Embryonic facial prominence (tissue), 1 donor: ENCODE measurements around the gene PBRM1.

ENCODE experiments used
- DNase-seq: peaks from one replicate; pipeline ENCODE4 v3.0.0-alpha.2; 2016; ENCODE audit errors: extremely low spot score

Gene PBRM1

DNA sequence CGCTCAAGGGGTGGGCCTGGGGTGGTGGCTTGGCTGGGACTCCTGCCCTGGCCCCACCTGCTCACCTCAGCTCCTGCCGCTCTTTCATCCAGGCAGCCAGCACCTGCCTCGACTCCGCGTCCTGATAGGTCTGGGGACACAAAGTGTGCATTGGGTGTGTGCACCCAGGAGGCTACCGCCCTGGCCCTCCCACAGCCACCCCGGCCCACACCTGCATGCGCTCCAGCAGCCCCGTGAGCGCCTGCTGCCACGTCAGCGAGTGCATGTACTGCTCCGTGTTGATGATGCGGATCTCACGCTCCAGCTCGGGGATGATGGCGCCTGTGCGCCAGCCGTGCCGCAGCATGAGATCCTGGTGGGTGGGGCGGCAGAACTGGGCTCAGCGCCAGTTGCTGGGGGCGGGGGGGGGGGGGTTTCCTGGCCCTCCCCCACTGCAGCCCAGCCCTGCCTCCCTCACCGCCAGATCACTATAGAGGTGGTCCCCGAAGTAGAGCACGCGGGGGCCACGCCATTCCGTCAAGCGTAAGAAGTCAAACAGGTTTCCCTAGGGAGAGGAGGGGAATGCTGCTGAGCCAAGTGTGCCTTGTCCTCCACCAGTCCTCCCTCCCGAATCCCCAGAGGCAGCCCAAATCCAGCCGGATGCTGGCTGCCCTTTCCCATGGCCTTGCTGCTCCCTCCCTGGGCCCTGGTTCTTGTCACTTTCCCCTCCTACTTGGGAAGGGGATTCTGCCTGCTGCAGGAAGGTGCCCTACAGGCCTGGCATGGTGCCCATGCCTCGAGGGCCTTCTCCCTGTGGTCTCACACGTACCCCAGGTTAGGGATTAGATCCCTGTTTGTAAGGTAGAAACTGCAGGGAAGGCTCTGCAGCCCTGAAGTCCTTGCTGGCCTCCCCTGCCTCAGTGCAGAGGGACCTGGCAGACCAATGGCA lies 160.7 kb downstream of the PBRM1 start:
- peak; percentile 46 for DNase-seq

DNA sequence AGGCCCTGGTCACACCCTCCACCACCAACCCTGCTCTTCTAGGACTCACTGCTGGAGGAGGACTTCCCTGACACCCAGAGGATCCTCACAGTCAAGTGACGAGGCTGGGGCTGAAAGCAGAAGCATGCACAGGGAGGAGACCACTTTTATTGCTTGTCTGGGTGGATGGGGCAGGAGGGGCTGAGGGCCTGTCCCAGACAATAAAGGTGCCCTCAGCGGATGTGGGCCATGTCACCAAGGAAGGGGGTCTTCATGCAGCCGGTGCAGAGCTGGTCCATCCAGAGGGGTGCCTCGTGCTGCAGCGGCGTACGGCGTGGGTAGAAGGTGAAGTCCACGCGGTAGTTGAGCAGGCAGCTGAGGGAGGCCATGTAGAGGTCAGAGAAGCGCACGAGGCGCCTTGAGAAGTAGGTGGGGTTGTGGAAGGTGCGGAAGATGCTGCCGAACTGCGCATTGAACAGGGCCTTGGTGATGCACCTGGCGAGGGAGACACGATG lies 161.4 kb downstream of the PBRM1 start:
- DNase-seq: no peak

DNA sequence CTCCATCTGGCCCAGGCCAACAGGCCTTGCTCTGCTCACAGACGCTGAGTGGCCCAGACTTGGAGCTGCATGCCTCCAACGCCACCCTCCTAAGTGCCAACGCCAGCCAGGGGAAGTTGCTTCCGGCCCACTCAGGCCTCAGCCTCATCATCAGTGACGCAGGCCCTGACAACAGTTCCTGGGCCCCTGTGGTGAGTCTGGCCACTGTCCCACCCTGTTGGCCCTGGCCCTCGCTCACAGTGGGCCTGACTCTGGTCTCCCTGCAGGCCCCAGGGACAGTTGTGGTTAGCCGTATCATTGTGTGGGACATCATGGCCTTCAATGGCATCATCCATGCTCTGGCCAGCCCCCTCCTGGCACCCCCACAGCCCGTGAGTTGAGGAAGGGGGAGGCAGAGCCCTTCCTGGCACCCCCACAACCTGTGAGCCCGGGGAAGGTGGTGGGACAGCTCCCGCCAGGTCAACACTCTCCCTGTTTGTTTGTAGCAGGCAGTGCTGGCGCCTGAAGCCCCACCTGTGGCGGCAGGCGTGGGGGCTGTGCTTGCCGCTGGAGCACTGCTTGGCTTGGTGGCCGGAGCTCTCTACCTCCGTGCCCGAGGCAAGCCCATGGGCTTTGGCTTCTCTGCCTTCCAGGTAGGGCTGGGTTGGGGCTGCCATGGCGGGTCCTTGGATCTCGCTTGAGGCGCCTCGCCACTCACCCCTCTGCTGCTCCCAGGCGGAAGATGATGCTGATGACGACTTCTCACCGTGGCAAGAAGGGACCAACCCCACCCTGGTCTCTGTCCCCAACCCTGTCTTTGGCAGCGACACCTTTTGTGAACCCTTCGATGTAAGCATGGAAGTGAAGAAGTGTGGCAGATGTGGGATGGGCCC lies 162.1 kb downstream of the PBRM1 start:
- no peak for DNase-seq

DNA sequence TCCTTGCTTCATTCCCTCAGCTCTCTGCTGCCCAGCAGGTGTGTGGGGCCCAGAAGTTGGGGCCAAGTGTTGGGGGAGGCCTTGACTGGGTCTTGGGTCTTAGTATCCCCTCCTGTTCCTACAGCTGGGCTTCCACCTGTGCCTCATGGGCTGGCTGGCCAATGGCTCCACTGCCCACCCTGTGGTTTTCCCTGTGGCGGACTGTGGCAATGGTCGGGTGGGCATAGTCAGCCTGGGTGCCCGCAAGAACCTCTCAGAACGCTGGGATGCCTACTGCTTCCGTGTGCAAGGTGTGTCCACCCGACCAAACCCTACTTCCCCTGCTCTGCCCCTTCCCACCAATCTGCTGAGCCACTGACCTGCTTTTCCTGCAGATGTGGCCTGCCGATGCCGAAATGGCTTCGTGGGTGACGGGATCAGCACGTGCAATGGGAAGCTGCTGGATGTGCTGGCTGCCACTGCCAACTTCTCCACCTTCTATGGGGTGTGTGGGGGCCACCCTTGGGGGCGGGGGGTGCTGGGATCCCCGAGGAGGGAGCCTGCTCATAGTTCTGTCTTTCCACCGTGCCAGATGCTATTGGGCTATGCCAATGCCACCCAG lies 163.0 kb downstream of the PBRM1 start:
- DNase-seq: no peak

DNA sequence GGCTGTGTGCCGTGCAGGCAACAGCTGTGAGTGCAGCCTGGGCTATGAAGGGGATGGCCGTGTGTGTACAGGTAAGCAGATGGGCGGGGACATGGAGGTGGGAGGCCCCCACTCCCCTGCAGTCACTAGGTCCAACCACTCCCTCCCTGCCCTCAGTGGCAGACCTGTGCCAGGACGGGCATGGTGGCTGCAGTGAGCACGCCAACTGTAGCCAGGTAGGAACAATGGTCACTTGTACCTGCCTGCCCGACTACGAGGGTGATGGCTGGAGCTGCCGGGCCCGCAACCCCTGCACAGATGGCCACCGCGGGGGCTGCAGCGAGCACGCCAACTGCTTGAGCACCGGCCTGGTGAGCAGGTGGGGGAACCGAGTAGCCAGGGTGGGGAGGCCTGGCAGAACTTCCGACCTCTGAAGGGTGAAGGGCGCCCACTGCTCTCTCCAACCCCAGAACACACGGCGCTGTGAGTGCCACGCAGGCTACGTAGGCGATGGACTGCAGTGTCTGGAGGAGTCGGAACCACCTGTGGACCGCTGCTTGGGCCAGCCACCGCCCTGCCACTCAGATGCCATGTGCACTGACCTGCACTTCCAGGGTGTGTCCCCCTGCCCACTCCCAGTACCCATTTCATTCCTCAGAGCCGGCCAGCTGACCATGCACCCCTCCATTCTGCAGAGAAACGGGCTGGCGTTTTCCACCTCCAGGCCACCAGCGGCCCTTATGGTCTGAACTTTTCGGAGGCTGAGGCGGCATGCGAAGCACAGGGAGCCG lies 163.6 kb downstream of the PBRM1 start:
- no peak for DNase-seq

DNA sequence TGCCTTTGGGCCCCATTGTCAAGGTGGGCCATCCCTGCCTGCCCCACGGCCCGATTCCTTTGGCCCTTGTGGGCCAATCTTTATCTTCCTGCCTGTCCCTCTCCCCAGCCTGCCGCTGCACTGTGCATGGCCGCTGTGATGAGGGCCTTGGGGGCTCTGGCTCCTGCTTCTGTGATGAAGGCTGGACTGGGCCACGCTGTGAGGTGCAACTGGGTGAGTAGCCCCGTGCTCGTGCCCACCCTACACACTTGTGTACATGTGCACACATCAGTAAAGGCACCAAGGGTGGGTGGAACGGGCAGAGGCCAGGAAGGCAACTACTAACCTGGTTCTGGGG lies 164.3 kb downstream of the PBRM1 start:
- no peak for DNase-seq

DNA sequence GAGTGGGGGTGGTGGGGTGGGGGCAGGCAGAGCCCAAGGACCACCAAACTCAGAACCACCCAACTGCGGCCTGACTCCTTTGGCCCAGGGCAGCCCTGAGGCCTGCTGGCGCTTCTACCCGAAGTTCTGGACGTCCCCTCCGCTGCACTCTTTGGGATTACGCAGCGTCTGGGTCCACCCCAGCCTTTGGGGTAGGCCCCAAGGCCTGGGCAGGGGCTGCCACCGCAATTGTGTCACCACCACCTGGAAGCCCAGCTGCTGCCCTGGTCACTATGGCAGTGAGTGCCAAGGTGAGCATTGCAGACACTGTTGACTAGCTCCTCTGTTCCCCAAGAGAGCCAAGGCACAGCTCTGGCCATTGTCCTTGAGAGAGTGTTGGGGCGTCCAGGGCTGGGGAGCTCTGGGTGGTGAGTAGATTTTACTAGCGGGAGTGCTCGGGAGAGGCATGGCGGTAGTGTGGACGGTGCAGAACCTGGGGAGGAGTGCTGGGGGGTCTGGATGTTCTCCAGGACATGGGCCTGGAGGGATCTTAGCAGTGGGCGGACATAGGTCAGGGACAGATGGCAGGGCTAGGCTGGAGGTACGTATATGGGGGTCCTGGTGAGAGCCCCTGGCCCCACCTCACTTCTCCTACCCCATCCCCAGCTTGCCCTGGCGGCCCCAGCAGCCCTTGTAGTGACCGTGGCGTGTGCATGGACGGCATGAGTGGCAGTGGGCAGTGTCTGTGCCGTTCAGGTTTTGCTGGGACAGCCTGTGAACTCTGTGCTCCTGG lies 164.8 kb downstream of the PBRM1 start:
- no peak for DNase-seq

DNA sequence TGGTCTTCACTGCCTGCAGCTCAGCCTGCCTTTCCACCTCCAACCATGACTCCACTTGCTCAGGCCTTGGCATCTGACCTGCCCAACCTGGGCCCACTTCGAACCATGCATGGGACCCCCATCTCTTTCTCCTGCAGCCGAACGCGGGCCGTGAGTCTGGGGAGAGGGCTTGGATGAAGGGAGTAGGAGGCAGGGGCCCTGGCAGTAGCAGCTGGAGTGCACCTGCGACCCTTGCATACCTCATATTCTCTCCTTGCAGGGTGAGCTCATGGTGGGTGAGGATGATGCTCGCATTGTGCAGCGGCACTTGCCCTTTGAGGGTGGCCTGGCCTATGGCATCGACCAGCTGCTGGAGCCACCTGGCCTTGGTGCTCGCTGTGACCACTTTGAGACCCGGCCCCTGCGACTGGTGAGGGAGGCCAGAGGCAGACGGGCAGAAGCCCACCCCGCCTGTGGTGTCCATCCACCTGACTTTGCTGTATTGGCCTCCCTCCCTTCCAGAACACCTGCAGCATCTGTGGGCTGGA lies 165.5 kb downstream of the PBRM1 start:
- no peak for DNase-seq

DNA sequence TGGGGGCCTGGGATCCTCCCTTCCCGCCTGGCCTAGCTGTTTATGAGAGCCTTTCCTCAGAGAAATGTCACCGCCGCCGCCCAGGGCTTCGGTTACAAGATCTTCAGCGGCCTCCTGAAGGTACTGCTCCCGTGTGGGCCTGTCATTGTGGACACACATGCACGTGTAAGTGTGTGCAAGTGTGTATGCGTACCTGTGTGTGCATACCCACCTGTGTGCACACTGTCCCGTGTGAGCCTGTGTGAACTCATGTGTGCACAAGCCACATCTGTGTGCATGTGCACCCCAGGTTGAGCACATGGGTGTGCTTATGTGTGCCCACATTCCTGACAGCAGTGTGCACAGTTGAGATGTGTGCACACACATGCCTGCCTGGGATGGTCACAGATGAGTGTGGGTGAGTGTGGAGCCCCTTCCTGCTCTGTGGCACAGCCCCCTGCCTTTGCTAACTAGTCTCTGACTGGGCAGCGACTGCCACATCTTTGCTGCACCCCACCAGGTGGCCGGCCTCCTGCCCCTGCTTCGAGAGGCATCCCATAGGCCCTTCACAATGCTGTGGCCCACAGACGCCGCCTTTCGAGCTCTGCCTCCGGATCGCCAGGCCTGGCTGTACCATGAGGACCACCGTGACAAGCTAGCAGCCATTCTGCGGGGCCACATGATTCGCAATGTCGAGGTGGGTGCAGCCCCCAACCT lies 166.1 kb downstream of the PBRM1 start:
- DNase-seq: no peak

DNA sequence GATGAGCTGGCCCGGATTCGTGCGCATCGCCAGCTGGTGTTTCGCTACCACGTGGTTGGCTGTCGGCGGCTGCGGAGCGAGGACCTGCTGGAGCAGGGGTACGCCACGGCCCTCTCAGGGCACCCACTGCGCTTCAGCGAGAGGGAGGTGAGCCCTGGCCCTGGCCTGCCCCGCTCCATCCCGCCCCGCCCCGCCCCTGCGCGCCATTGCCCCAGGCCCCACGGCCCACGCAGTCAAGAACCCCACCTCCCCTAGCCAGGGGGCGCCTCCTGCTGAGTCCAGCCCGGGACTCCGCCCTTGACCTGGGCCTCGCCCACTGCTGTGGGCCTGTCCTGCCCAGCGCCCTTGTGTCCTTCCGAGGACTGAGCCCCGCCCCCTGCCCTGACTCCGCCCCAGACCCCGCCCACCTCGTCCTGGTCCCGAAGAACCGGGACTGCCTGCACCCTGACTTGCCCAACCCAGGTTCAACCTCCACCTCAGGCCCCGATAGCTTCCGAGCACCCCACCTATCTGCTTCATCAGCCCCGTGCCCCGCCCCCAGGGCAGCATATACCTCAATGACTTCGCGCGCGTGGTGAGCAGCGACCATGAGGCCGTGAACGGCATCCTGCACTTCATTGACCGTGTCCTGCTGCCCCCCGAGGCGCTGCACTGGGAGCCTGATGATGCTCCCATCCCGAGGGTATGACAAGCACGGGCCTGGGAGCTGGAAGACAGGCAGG lies 166.8 kb downstream of the PBRM1 start:
- DNase-seq: no peak

DNA sequence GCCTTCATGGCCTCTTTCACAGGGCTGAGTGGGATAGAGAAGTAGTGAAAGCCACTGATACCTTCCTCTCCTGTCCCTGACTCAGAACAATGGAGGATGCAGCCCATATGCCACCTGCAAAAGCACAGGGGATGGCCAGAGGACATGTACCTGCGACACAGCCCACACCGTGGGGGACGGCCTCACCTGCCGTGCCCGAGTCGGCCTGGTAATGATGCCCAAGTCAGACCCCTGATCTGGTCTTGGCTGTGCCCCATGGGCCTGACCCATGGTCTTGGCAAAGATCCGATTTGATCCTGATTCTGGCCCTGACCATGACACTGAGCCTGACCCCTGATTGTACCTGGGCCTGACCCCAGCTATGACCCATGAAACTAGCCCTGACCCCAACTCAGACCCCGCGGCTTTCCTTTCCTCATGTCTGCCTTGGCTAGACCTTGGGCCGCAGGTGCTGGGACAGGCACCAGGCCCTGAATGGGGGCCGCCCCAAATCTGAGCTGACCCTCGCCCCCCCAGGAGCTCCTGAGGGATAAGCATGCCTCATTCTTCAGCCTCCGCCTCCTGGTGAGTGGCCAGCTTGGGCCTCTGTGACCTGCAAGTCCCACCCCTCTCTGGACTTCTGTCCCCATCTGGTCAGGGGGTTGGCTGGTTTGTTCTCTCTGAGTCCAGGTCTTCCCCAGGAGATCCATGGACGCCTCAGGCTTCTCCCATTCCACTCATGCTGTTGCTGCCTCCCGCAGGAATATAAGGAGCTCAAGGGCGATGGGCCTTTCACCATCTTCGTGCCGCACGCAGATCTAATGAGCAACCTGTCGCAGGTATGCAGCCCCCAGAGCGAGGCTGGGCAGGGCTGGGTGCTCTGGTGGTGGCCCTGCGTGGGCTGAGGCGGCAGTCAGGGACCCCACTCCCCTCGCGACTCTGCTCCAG lies 167.7 kb downstream of the PBRM1 start:
- no peak for DNase-seq

DNA sequence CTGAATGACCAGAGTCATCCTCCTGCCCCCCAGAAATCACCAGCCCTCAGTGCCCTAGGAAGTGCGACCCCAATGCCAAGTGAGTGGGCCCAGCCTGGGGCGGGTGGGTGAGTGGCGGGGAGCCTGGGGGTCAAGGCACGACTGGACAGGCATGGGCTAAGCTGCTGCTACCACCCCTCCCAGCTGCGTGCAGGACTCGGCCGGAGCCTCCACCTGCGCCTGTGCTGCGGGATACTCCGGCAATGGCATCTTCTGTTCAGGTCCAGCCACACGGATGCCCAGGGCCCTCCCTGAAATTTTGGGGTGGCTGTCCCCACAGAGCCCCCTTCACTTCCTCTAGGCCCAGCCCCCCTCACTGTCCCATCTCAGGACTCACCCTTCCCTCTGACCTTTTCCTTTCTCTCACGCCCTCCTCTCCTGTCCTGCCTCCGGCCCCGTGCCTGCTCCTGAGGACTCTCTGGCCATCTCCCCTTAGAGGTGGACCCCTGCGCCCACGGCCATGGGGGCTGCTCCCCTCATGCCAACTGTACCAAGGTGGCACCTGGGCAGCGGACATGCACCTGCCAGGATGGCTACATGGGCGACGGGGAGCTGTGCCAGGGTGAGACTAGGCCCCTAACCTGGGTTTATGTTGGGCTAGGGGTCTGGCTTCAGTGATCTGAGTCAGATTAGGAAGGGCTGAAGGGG lies 169.1 kb downstream of the PBRM1 start:
- DNase-seq: no peak

DNA sequence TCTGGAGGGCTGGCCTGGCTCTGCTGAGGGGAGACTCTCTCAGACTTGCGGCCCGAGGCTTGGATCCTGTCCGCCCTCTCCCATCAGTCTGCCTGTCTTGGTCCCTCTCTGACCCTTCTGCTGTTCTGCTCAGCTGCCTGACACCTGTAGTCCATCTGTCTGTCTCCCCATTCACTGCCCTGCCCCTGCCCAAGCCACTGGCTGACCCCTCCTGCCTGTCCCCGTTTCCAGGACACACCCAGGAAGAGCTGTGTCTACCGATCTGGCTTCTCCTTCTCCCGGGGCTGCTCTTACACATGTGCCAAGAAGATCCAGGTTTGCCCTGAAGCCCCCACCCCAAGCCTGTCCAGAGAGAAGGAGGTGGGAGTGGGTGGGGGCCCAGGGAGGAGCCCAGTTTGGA lies 170.5 kb downstream of the PBRM1 start:
- no peak for DNase-seq

DNA sequence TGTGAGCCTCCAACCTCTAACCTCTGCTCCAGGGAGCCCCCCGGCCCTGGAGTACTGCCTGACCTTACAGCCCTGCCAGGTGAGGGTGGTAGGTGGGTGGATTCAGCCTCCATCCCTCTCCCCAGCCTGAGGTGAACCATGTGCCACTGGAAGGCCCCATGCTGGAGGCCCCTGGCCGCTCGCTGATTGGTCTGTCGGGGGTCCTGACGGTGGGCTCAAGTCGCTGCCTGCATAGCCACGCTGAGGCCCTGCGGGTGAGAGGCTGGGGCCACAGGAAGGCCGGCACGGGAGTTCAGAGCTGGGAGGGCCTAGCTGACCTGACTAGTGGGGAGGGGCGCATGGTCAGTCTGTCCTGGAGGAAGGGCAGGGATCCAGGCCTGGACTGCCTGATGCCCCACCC lies 171.1 kb downstream of the PBRM1 start:
- DNase-seq: no peak

DNA sequence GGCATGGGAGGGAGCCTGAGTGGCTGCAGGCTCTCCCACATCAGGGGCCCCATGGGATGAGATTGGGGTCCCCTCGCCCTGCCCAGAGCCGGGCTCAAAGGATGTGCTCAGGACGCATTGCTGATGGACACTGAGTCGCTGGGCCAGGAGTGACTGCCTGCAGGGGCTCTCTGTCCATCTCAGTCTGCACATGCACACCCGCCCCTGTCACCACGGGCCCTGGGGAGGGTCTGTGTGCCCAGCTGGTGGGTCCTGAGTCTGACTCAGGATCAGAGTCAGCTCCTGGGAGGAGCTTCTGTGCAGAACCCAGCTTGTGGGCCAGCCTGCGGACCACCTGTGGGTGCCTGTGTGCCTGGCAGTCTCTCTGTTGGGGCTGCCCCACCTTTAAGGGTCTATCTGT lies 172.4 kb downstream of the PBRM1 start:
- no peak for DNase-seq

DNA sequence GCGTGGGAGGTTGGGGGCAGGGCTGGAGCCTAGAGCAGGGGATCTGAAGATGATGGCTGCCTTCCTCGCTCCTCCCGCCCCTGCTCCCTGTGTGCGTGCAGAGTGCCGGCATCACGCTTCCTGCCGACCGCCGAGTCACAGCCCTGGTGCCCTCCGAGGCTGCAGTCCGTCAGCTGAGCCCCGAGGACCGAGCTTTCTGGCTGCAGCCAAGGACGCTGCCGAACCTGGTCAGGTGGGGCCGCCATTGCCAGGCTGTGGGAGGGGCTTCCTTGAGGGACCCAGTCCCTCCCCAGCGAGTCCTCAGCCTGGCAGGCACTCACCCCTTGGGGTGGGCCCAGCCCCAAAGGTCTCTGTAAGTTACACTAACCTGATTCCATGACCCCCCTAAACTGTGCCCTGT lies 173.0 kb downstream of the PBRM1 start:
- no peak for DNase-seq

DNA sequence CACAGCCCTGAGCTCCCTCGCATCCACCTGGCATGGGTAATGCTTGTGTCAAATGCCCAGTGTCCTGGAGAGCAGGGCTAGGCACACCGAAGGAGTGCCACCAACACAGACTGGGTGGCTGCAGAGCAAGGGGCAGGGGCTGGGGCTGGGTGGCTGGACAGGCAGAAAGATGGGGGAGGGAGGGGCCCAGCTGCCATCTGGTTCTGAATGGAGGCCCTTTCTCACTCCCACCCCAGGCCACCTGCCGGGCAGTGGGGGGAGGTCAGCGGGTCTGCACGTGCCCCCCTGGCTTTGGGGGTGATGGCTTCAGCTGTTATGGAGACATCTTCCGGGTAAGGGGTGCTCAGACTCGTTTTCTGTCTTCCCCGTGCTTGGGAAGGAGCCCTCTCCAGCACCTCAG lies 173.6 kb downstream of the PBRM1 start:
- DNase-seq: no peak

DNA sequence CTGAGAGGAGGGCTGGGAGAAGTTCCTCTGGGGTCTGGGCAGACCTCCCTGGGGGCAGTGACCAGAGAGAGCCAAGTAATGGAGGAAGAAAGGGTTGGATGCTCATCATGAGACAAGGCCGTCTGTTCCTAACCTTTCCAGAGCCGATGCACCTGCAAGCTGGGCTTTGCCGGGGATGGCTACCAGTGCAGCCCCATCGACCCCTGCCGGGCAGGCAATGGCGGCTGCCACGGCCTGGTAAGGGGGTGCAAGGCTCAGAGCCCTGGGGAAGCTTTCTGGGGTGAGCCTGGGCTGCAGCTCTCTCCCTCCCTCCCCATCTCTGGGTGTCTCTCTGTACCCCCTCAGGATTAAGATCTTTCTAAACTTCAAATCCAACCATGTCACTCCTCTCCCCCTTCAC lies 174.2 kb downstream of the PBRM1 start:
- DNase-seq: no peak
